T-helper 17 cell (primary cell): ENCODE measurements around the gene CHKA. TPM values are rescaled to one million over a fixed set of nuclear protein-coding genes. Genes with fewer than 3 reads are reported as not detected.

Experiments
- ATAC-seq: fragments of 150-1000 bp; cut with Tn5 transposase; 2 replicates; pipeline ENCODE4 v1.10.0; 2021; ENCODE audit warnings: mild to moderate bottlenecking, moderate library complexity
- DNase-seq, 3 donors: peaks; one replicate each; pipeline versions ENCODE4 v3.0.0 to v3.0.0-alpha.2; 2020 to 2021
- H3K9me3 ChIP-seq: one replicate; pipeline ENCODE4 v1.7.0; 2013; ENCODE audit warnings: low read length, mild to moderate bottlenecking; ENCODE audit not compliant: control insufficient read depth, poor library complexity, severe bottlenecking
- H3K27ac Mint-ChIP-seq: one replicate; pipeline ENCODE4 v1.8.0; 2022; ENCODE audit warnings: mild to moderate bottlenecking, moderate library complexity, mixed read lengths
- H3K27me3 Mint-ChIP-seq: one replicate; pipeline ENCODE4 v1.8.0; 2022; ENCODE audit warnings: mixed read lengths
- H3K36me3 Mint-ChIP-seq: one replicate; pipeline ENCODE4 v1.8.0; 2022; ENCODE audit warnings: low read depth, mixed read lengths
- H3K4me1 Mint-ChIP-seq: one replicate; pipeline ENCODE4 v1.8.0; 2022; ENCODE audit warnings: mild to moderate bottlenecking, mixed read lengths
- H3K4me3 Mint-ChIP-seq: one replicate; pipeline ENCODE4 v1.8.0; 2022; ENCODE audit warnings: mild to moderate bottlenecking, moderate library complexity, mixed read lengths
- total RNA-seq, 4 donors: library from RNA in 2 of 4; stranded (reverse) in 2 of 4; gene quantifications; one replicate each; pipeline ENCODE4 v1.2.3 and lab custom pipeline; 2022 to 2026

Gene CHKA
- total RNA-seq, 2 donors from 2014 or later = 7.4 to 9.8 TPM

- no peaks in the 10 kb centered on the region for H3K9me3 ChIP-seq
- Mint-ChIP-seq H3K27ac (no peak overlapping the region), H3K4me1 (no peaks in the 10 kb centered on the region), H3K4me3 (peak overlapping the region; percentile 57), H3K36me3 (no peaks in the 10 kb centered on the region), H3K27me3 (peaks cover 11% of the 10 kb centered on the region)
- DNase-seq (no peak), ATAC-seq (no peak)
These were observed 103.0 kb downstream of the CHKA start for GRCh38 chr11:68017980-68018729.

DNA sequence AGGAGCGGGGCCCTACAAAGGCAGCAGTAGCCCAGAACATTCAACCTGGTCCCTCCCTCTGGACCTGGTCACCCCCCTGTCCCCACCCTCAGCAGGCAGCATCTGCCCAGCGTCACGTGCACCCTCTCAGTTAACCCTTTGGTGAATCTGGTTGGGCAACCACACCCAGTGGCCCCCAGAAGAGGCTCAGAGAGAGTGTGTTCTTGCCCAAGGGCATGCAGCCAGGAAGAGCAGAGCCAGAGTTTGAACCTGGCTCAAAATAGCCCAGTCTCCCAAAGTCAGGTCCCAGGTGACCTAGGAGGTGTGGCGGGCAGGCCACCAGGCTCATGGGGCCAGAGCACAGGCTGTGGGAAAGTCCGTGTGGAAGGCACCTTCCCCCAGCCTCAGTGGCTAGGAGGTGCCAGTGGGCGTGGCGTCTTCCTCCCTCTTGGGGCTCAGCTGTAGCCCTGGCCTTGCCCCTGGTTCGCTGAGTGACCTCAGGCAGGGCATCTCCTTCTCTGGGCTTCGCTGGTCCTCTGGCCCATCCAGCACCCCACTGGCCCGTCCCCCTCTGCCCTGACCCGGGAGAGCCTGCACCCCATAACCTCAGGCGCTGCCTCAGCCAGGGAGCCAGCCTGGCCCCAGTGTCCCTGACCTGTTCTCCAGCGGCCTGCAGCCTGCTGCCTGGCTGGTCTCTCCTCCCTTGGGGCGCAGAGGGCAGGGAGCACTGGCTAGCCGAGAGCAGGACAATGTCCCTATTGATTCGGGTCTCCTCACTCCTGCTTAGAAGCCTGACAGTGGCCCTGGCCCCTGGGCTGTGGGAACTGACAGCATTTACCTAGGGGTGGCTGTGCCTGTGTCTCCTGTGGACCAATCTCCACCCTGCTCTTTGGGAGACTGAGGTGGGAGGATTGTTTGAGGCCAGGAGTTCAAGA lies 104.0 kb downstream of the CHKA start:
- no peak for ATAC-seq
- H3K27me3 Mint-ChIP-seq = peaks cover 11% of the 10 kb centered on the region
- no peaks in the 10 kb centered on the region for H3K36me3 Mint-ChIP-seq
- no peaks in the 10 kb centered on the region for H3K9me3 ChIP-seq
- H3K4me1 Mint-ChIP-seq = no peaks in the 10 kb centered on the region
- no peak overlapping the region for H3K27ac Mint-ChIP-seq
- H3K4me3 Mint-ChIP-seq = no peak overlapping the region
- no peak for DNase-seq

- H3K4me3 Mint-ChIP-seq = no peak overlapping the region
- no peak for DNase-seq
- no peaks in the 10 kb centered on the region for H3K9me3 ChIP-seq
- no peak overlapping the region for H3K27ac Mint-ChIP-seq
- H3K4me1 Mint-ChIP-seq = no peaks in the 10 kb centered on the region
- no peaks in the 10 kb centered on the region for H3K36me3 Mint-ChIP-seq
- peaks cover 11% of the 10 kb centered on the region for H3K27me3 Mint-ChIP-seq
- ATAC-seq = no peak
These were observed 104.9 kb downstream of the CHKA start for GRCh38 chr11:68016161-68016903.

DNA sequence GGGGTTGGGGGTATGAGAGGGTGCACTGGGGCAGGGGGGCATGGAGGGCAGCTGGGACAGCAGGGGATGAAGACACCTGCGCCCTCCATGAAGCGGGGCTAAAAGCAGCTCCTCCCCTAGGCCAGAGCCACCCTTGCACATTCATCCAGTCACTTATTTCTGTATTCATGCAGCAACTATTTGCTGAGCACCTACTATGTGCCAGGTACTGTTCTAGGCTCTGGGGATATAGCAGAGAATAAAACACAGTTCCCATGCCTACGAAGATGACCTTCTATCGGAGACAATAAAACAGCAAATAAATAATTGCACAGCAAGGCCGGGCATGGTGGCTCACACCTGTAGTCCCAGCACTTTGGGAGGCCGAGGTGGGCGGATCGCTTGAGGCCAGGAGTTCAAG lies 105.7 kb downstream of the CHKA start:
- no peak for ATAC-seq
- H3K9me3 ChIP-seq = no peaks in the 10 kb centered on the region
- no peaks in the 10 kb centered on the region for H3K4me1 Mint-ChIP-seq
- H3K27ac Mint-ChIP-seq = no peak overlapping the region
- H3K27me3 Mint-ChIP-seq = peaks cover 7% of the 10 kb centered on the region
- DNase-seq = no peak
- no peak overlapping the region for H3K4me3 Mint-ChIP-seq
- no peaks in the 10 kb centered on the region for H3K36me3 Mint-ChIP-seq

GRCh38 chr11:68014947-68015447 lies 106.2 kb downstream of the CHKA start:
- ATAC-seq = no peak
- no peak overlapping the region for H3K4me3 Mint-ChIP-seq
- H3K36me3 Mint-ChIP-seq = no peaks in the 10 kb centered on the region
- H3K27me3 Mint-ChIP-seq = peaks cover 5% of the 10 kb centered on the region
- H3K9me3 ChIP-seq = no peaks in the 10 kb centered on the region
- peaks cover under 1% of the 10 kb centered on the region for H3K4me1 Mint-ChIP-seq
- DNase-seq = no peak
- H3K27ac Mint-ChIP-seq = no peak overlapping the region

GRCh38 chr11:68014157-68014946 lies 106.8 kb downstream of the CHKA start:
- Mint-ChIP-seq H3K27ac (no peak overlapping the region), H3K4me1 (peaks cover 2% of the 10 kb centered on the region), H3K4me3 (no peak overlapping the region), H3K36me3 (no peaks in the 10 kb centered on the region), H3K27me3 (peaks cover 5% of the 10 kb centered on the region)
- no peaks in the 10 kb centered on the region for H3K9me3 ChIP-seq
- ATAC-seq = peak; percentile 49
- DNase-seq = no peak

DNA sequence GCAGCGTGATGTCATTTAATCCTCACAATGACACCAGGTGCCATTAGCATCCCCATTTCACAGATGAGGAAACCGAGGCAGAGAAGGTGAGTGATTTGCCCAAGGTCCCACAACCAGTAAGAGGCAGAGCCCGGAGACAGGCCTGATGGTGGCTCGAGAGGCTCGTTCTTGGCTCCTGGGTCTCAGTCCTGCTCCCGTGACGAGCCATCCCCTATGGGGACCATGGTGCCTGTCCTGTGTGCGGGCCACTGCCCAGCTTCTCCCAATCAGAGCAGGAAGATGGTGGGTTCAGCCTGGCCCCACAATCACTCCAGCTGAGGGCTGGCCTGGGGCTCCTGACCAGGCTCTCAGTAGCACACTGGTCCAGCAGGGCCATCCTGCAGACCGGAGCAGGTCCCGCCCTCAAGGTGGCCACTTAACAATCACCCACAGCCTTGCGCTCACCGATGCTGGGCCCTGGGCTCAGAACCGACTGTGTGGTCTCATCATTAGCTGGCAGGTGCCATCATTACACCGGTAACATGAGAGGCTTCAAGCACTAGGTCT lies 107.5 kb downstream of the CHKA start:
- H3K27me3 Mint-ChIP-seq = peaks cover 12% of the 10 kb centered on the region
- H3K36me3 Mint-ChIP-seq = no peaks in the 10 kb centered on the region
- no peak overlapping the region for H3K27ac Mint-ChIP-seq
- H3K9me3 ChIP-seq = no peaks in the 10 kb centered on the region
- no peak overlapping the region for H3K4me3 Mint-ChIP-seq
- DNase-seq (no peak), ATAC-seq (no peak)
- peaks cover 7% of the 10 kb centered on the region for H3K4me1 Mint-ChIP-seq

- Mint-ChIP-seq H3K27me3 (peaks cover 12% of the 10 kb centered on the region), H3K4me1 (peaks cover 7% of the 10 kb centered on the region), H3K27ac (no peak overlapping the region), H3K4me3 (no peak overlapping the region), H3K36me3 (no peaks in the 10 kb centered on the region)
- H3K9me3 ChIP-seq = no peaks in the 10 kb centered on the region
- ATAC-seq (no peak), DNase-seq (no peak)
These were observed 108.2 kb downstream of the CHKA start for GRCh38 chr11:68012843-68013610.

DNA sequence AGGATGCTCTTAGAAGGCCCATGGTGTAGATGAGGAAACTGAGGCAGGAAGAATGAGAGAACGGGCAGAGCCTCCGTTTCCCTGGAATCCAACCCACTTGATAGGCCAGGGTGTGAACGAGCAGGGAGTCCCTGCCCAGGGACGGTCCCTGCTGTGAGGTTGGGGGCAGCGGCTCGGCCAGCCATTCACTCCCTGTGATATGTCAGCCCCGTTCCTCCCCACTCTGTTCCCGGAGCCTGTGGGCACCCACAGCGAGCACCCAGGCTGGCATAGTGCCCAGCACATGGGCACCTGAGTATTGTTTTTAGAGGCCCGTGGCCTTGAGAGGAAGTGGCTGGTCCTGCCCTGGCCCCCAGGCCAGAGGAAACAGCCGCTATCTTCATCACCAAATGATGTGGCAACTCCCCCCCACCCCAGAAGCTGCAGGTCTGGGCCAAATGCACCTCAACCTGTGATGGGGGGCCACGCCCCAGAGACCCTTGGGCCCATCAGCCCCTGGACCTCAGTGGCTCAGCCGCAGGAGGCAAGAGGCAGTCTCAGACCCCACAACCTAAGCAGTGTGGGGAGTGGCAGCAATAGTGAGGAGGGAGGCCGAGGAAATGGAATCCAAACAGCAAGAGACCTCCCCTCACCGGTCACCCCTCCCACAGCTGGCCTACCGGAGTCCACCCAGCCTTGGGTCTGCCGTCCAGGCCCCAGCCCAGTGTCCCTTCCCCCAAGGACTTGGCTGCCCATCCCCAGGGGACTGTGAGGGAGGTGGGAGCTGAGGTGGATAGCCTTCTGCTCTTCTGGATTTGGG lies 108.9 kb downstream of the CHKA start:
- Mint-ChIP-seq H3K4me3 (no peak overlapping the region), H3K27me3 (peaks cover 12% of the 10 kb centered on the region), H3K36me3 (no peaks in the 10 kb centered on the region), H3K4me1 (peaks cover 7% of the 10 kb centered on the region), H3K27ac (no peak overlapping the region)
- DNase-seq (no peak), ATAC-seq (no peak)
- no peaks in the 10 kb centered on the region for H3K9me3 ChIP-seq

DNA sequence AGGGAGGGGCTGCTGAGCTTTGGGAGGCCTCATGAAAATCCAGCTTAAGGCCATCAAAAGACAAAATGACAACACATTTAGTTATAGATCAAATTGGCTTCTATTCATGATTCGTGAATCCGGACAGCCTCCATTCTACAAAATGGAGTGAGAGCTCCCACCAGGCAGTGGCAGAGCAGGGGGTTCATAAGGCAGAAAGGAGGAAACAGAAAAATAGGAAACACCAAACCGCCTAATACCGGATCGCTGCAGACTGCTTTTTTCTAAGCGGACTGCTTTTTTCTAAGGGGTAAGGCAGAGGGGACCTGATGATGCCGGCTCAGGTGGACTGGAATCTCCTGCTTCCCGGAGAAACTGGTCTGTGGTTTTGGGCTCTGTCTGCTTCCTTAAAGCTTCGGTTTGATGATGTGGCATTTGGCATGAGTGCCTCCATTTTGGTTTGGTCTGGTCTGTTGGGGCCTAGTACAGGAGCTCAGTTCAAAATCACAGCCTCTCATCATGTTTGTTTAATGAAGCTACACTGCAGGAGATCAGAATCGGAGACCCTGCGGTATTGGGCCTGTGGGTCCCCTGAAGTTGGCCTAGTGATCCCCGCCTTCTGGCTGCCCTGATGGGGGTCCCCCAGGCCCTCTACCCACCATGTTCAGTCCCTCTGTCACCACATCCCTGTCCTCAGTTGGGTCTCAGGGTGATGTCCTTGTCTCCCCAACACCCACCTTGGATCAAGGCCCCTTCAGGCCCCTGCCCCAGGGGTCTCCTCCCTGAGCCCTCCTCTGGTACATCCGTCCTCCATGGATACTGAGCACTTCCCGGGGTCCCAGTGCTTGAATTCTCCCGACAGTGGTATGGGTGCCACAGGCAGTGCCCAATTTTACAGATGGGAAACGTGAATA lies 109.9 kb downstream of the CHKA start:
- Mint-ChIP-seq H3K4me1 (peaks cover 7% of the 10 kb centered on the region), H3K4me3 (no peak overlapping the region), H3K36me3 (no peaks in the 10 kb centered on the region), H3K27me3 (peaks cover 12% of the 10 kb centered on the region), H3K27ac (no peak overlapping the region)
- DNase-seq (no peak), ATAC-seq (no peak)
- H3K9me3 ChIP-seq = no peaks in the 10 kb centered on the region
